ENCODE data around the gene GABARAP.

Gene GABARAP

GRCh38 chr17:7241783-7242716 lies at the start of gene GABARAP:
Gene GABARAP (minus strand): TSS chr17:7242449. CDS start chr17:7242330, 119 bp downstream.
- peak within 1 kb of the TSS; percentile 94 for H3K27ac ChIP-seq
- TF ChIP-seq, protein P1, sequence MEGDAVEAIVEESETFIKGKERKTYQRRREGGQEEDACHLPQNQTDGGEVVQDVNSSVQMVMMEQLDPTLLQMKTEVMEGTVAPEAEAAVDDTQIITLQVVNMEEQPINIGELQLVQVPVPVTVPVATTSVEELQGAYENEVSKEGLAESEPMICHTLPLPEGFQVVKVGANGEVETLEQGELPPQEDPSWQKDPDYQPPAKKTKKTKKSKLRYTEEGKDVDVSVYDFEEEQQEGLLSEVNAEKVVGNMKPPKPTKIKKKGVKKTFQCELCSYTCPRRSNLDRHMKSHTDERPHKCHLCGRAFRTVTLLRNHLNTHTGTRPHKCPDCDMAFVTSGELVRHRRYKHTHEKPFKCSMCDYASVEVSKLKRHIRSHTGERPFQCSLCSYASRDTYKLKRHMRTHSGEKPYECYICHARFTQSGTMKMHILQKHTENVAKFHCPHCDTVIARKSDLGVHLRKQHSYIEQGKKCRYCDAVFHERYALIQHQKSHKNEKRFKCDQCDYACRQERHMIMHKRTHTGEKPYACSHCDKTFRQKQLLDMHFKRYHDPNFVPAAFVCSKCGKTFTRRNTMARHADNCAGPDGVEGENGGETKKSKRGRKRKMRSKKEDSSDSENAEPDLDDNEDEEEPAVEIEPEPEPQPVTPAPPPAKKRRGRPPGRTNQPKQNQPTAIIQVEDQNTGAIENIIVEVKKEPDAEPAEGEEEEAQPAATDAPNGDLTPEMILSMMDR (conservative IDR thresholded peaks at IDR 0.05) = no peak
- TF ChIP-seq ZFX (IDR thresholded peaks at IDR 0.05) = 0 out of 2 replicates have a peak, but pooled peaks have one; percentile 24

DNA sequence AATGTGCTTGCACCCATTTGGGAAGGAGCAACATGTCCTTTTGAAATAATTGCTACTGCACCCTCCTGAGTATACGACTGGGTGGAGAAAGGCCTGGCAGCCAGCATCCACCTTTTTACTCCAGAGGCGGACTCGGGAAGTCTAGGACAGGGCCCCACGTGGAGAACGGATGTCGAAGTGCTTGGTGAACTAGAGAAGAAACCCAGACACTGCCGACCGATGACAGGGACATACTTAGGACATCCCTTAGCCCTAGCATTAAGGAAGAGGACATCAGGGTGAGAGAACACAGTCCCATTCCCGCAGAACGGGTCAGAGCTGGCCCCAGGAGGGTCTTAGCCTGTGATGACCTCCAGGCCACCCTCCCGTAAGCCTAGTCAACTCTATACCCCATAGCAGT lies 48.4 kb upstream of the GABARAP start:
- H3K27ac ChIP-seq = no peak overlapping the region
- TF ChIP-seq ZFX (IDR thresholded peaks at IDR 0.05) = no peak
- TF ChIP-seq, protein P1 (conservative IDR thresholded peaks at IDR 0.05) = no peak

GRCh38 chr17:7290166-7290565 lies 47.9 kb upstream of the GABARAP start:
- TF ChIP-seq, protein P1 (conservative IDR thresholded peaks at IDR 0.05) = no peak
- TF ChIP-seq ZFX (IDR thresholded peaks at IDR 0.05) = no peak
- H3K27ac ChIP-seq = no peak overlapping the region

DNA sequence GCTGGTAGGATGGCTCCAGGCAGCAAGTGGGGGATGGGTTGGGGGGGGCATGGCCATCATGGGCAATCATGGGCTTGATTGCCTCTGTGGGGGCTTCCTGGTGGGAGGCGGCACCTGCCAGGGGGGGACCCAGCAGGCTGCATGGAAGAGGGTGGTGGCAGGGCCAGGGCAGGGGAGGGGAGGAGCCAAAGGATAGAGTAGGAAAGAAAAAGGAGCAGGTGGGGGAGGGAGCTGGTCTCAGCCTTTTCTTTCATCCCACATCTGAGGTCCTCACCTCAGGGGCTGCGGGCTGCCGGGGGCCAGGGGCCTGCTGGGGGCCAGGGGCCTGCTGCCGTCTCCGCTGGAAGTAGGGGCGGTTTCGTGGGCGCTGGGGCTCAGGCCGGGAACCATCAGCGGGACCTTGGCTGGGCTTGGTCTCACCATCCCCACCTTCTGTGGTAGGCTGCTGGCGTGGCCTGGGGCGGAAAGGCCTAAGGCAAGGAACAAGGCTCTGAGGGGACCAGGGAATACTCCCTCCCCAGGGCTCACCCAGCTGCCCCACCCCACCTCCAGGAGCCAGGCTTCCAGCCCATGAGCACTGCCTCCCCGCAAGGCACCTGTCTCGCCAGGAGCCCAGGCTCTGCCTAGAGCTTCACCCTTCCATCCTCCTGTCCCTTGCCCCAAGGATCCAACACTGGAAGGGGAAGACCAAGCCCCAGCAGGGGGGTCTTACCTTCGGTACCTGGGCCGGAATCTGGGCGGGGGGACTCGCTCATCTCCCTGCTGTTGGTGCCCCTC lies 47.2 kb upstream of the GABARAP start:
- H3K27ac ChIP-seq = no peak overlapping the region
- TF ChIP-seq ZFX (IDR thresholded peaks at IDR 0.05) = no peak
- TF ChIP-seq, protein P1 (conservative IDR thresholded peaks at IDR 0.05) = no peak

GRCh38 chr17:7285679-7286078 lies 43.4 kb upstream of the GABARAP start:
- no peak for TF ChIP-seq ZFX (IDR thresholded peaks at IDR 0.05)
- TF ChIP-seq, protein P1 (conservative IDR thresholded peaks at IDR 0.05) = no peak

DNA sequence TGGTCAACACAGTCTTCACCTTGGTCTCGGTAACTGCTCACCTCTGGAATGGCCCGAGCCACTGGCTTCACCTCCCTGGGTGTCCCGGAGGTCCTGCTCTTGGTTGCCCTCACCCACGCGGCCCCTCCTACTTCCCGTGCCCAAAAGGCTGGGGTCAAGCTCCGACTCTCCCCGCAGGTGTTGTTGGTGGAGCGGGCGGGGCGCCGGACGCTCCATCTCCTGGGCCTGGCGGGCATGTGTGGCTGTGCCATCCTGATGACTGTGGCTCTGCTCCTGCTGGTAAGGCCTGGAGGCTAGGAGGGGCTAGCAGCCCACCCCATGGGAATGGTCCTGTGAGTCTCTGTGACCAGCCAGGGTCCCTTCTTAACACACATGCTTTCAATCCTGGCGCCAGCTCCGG lies 42.7 kb upstream of the GABARAP start:
- H3K27ac ChIP-seq = no peak overlapping the region
- TF ChIP-seq, protein P1 (conservative IDR thresholded peaks at IDR 0.05) = no peak
- TF ChIP-seq ZFX (IDR thresholded peaks at IDR 0.05) = no peak

More at GRCh38 chr17:7285679-7286078, 43.4 kb upstream of the GABARAP start:
- H3K27ac ChIP-seq = no peak overlapping the region
